EH (cell line): ENCODE measurements around the gene ZFHX3.
A peak's percentile ranks its signal among the peaks of the same experiment; 100 is the strongest.

Experiments used
- DNase-seq: peaks from one replicate; pipeline ENCODE4 v3.0.0-alpha.2; 2015; ENCODE audit warnings: low read depth

ZFHX3 gene

DNA sequence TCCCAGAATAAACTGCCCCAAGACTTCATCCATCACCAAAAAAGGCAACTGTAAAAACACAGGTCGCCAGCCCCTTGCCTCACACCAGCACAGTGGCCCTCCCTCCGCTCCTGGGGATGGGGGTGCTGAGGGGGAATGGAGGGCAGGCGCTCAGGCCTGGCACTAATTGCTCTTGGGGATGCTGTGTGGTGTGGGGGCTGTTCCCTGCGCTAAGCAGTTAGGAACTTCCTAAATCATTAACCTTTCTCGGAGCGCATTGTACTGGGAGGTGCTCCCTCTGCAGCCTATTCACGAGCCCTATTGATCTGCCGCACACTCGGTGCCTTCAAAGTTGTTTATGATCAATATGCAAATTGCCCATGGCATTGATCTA, 199.9 kb downstream of the ZFHX3 start:
- DNase-seq = no peak

DNA sequence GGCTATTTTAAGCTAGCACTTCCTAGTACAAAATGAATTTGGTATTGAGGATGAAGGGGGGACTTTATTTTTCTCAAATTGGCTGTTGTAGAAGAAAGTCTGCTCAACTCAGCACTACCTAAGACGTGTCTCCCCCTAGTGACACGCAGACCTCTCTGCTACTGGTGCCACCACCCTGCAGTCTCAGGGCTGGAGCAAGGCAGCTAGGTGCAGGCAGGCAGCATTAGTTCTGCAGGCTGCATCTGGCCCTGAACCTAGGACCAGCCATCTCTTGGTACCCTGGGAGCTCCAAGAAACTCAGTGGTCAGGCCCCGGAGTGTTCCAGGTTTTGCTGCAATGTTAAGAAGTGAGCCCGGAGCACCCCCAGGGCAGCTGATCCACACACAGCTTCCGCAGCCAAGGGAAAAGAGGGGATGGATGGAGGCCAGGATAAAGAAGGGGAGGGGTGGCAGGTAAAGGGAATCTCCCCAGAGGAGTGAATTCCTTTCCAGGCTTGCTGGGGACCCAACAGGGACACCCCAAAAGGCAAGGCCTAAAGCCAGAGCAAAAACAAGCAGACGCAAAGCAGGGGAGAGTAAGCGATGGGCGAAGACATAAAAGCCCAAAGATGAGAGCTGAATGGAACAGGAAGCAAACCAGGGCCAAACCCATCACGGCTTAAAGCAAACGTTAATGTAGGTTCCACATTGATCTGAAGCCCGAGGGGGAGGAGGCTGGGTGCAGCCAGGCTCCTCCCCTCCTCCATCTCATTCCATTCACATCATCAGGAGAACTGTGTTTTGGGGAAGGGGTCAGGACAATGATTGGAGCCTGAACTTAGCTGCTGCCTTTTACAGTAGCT, 200.5 kb downstream of the ZFHX3 start:
- peak; percentile 59 for DNase-seq

GRCh38 chr16:72846594-72846993, 201.3 kb downstream of the ZFHX3 start:
- no peak for DNase-seq

DNA sequence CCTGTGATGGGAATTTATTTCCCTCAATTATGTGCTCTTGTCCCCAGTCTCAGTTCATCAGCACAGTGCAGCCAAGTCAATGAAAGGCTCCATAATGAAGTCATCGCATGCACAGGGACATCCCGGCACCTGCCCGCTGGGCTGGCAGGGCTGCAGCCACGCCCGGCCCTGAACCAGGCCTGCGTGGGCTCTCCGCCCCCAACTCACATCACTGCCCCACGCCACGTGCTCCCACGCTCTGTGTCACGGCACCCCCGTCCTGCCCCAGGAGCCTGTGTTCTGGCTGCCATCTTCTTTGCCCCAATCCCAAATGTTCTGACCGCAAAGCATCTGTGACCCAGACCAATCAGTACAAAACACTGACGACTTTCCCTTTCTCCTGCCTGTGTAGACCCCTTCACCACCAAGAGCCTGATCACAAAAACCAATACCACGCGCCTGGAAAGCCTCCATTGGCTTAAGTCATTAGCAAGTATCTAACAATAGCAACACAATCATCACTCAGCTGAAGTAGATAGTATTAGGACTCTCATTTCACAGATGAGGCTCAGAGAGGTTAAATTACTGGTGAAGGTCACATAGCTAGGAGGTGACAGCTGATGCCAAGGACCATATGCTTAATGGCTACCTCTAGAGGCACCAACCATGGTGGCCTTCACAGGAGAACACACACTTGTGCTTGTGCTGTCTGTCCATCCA, 202.5 kb downstream of the ZFHX3 start:
- no peak for DNase-seq

DNA sequence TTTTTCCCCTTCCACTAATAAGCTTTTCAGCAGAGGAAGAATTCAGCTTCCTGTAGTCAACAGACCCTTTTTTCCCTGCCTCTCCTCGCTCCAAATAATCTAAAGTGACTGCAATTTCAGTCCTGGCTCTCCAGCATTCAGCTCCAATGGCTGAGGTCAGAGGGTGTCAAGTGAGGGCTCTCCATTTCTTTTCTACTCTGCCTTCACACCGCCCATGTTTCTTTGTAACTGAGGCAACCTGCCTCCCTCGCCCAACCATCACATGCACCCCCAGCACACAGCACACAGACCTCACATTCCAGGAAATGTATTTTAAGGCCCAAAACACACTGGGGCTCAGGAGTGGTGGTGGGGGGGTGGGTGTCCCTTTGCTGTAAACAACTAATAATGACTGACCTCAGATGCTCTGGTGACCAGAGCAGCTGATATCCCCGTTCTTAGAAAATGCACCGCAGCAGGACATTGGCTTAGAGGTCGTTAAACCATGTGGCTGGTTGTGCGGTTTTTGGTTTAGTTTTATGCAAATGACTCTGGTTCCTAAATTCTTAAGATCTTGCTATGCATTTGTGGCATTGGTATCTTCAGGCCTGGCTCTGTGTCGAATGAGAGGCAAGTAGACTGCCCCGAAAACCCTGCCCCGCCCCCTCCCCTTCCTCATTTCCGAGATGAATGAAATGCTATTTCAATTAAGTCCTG, 203.6 kb downstream of the ZFHX3 start:
- DNase-seq = no peak

- DNase-seq = no peak
Observed at GRCh38 chr16:72841506-72841905, 206.4 kb downstream of the ZFHX3 start.

- DNase-seq = no peak
Observed at GRCh38 chr16:72840631-72841381, 207.1 kb downstream of the ZFHX3 start.

DNA sequence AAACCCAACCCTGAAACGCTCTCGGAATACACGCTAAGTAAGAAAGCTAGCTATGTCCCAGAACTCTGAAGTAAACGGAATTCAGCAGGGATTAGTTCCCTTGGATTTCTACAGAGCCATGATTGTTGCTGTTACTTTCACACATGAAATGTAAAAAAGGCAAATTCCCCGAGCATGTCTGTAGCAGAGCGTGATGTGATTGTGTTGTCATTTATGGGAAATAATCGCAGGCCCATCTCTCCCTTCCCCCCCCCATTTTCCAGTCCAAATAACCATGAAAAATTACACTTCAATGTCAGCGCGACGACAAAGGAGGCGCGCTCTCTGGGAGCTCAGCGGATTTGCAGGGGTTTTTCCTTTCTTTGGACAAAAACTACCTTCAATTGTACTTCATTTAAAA, 209.0 kb downstream of the ZFHX3 start:
- DNase-seq = no peak

DNA sequence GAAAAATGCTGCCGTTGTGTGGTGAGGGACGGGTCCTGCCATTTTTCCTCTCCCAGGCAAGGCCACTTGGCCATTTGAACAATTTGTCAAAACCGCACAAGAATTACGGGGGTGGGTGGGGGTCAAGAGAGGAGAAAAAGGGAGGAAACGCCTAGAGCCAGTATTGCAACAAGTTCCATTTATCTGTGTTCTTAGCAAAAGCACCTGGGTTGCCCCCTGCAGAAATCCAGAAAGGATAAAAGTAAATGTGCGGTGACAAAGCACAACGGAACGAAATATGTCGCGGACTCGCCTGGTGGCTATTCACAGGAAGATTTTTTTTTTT, 209.4 kb downstream of the ZFHX3 start:
- DNase-seq = no peak

- DNase-seq = no peak
Observed at GRCh38 chr16:72837846-72838585, 209.9 kb downstream of the ZFHX3 start.

DNA sequence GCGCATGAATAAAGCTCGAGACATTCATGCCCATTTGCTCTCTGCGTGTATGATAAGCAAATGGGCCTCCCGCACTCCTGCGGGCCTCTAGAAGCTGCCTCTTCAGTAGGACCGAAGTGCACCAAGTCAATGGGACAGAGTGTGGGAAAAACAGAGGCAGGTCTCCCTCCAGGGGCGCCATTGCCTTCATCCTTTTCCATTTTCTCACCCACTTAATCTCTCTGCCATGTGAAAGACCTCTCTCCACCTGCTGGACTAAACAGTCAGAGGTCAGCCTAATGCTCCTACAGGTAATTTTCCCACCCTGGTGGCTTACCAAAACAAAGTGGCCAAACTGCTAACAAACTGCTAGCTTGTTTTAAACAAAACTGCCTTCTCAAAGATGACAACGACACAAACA, 210.9 kb downstream of the ZFHX3 start:
- DNase-seq = no peak

GRCh38 chr16:72836181-72836580, 211.7 kb downstream of the ZFHX3 start:
- no peak for DNase-seq

DNA sequence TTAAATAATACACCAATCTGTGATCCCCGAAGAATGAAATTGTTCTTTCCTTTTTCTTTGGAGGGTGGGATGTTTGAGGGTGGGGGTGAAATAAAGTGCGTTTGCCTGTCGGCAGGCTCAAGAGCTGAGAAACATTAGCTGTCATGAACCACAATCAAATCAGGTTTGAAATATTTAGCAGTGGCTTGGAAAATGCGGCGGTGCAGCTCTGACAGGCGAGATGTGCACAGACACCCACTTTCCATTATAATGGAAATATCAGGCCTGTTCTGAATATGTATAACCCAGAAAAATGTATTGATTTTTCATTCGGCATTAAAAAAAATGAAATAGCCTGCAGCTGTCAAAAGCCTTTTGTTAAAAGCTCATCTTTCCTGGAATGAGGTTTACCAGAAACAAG, 212.8 kb downstream of the ZFHX3 start:
- DNase-seq = no peak

- no peak for DNase-seq
Observed at GRCh38 chr16:72834499-72834898, 213.4 kb downstream of the ZFHX3 start.

- peak; percentile 24 for DNase-seq
Observed at GRCh38 chr16:72833969-72834368, 214.0 kb downstream of the ZFHX3 start.

- DNase-seq = peak; percentile 25
Observed at GRCh38 chr16:72833482-72833881, 214.4 kb downstream of the ZFHX3 start.

GRCh38 chr16:72832621-72833248, 215.2 kb downstream of the ZFHX3 start:
- DNase-seq = peak; percentile 81

GRCh38 chr16:72829846-72830775, 217.8 kb downstream of the ZFHX3 start:
- DNase-seq = peak; percentile 34

DNA sequence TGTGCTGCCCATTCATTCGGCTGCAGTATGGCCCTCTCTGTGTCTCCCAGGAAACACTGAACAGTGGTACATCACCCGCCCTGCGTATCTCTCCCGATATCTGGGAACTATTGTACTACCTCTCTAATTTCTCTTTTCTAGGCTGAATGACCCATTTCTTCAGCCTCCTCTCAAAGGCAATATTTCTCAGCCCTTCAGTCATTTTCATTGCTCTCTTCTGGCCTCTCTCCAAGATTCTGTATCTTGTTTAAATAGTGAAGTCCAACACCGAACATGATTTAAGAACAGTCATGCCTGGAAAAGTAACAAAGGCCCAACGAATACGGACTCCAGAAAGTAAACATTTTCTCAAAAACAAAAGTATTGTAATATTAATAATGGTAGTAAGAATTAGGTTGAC, 220.1 kb downstream of the ZFHX3 start:
- no peak for DNase-seq
